ENCODE data around the gene C7orf25. TPM values are rescaled to one million over a fixed set of nuclear protein-coding genes. Genes with fewer than 3 reads are reported as not detected.
"Not testable (repeated sequence)": the region's sequence is repeated elsewhere in the genome, so short reads cannot be mapped to it uniquely, and the experiment has no call there.

The C7orf25 gene
- total RNA-seq, 3 donors from 2014 or later (not counting 1 experiment from before 2014, with no cell fraction given), result 3.9 to 5.2 (median 5.1) TPM

GRCh38 chr7:42893346-42894240 is 18.3 kb downstream of the C7orf25 start:
- Histone ChIP-seq H3K4me1 (ENCODE audit: control insufficient read depth, insufficient read depth, low read length) (peaks cover 6% of the 10 kb centered on the region), H3K27ac (ENCODE audit: low read length) (no peak overlapping the region), H3K36me3 (ENCODE audit: control insufficient read depth, insufficient read depth, low read length) (no peaks in the 10 kb centered on the region), H3K9me3 (ENCODE audit: control insufficient read depth, insufficient read depth, low read length) (no peaks in the 10 kb centered on the region), H3K4me3 (ENCODE audit: low read length) (no peak overlapping the region), H3K27me3 (ENCODE audit: control insufficient read depth, insufficient read depth, low read length) (no peaks in the 10 kb centered on the region)
- peaks cover 6% of the 10 kb centered on the region in 2 donors for H3K9me3 Mint-ChIP-seq
- H3K27ac Mint-ChIP-seq, result no peak overlapping the region
- DNase-seq, result no peak
- WGBS (ENCODE audit: insufficient coverage), result 78% methylated on average over 9 of the region's 9 CpGs
- no peak overlapping the region for H3K4me3 Mint-ChIP-seq
- TF ChIP-seq CTCF (IDR thresholded peaks at IDR 0.05), result no peak
- ATAC-seq, result no peak
- peaks cover 17% of the 10 kb centered on the region for H3K36me3 Mint-ChIP-seq
- intact Hi-C loops (cut with micrococcal nuclease), result no loop called here
- H3K27me3 Mint-ChIP-seq (ENCODE audit: low read depth in 2 of 2), result peaks cover 3 to 6% of the 10 kb centered on the region in 2 donors
- H3K4me1 Mint-ChIP-seq, result peaks cover 8 to 9% of the 10 kb centered on the region in 2 donors

GRCh38 chr7:42886893-42887505 is 24.9 kb downstream of the C7orf25 start:
- H3K4me3 Mint-ChIP-seq, result peak overlapping the region; percentile 91
- H3K27me3 Mint-ChIP-seq (ENCODE audit: low read depth in 2 of 2), result peaks cover 4 to 21% of the 10 kb centered on the region in 2 donors
- H3K27ac ChIP-seq (ENCODE audit: low read length), result no peak overlapping the region
- H3K9me3 Mint-ChIP-seq, result no peaks in the 10 kb centered on the region
- H3K36me3 ChIP-seq (ENCODE audit: control insufficient read depth, insufficient read depth, low read length), result no peaks in the 10 kb centered on the region
- H3K4me3 ChIP-seq (ENCODE audit: low read length), result no peak overlapping the region
- peak overlapping the region; percentile 47 to 92 for H3K27ac Mint-ChIP-seq
- DNase-seq (no peak), ATAC-seq (no peak)
- peaks cover 17% of the 10 kb centered on the region for H3K4me1 ChIP-seq (ENCODE audit: control insufficient read depth, insufficient read depth, low read length)
- no peak for TF ChIP-seq CTCF (IDR thresholded peaks at IDR 0.05)
- no peaks in the 10 kb centered on the region for H3K36me3 Mint-ChIP-seq
- intact Hi-C loops (cut with micrococcal nuclease), result no loop called here
- H3K9me3 ChIP-seq (ENCODE audit: control insufficient read depth, insufficient read depth, low read length), result no peaks in the 10 kb centered on the region
- peaks cover 24 to 27% of the 10 kb centered on the region in 2 donors for H3K4me1 Mint-ChIP-seq
- H3K27me3 ChIP-seq (ENCODE audit: control insufficient read depth, insufficient read depth, low read length), result no peaks in the 10 kb centered on the region

GRCh38 chr7:42886129-42886528 is 25.7 kb downstream of the C7orf25 start:
- DNase-seq (no peak), ATAC-seq (no peak)
- no peaks in the 10 kb centered on the region for H3K36me3 ChIP-seq (ENCODE audit: control insufficient read depth, insufficient read depth, low read length)
- no peaks in the 10 kb centered on the region for H3K9me3 ChIP-seq (ENCODE audit: control insufficient read depth, insufficient read depth, low read length)
- H3K36me3 Mint-ChIP-seq, result no peaks in the 10 kb centered on the region
- H3K4me3 Mint-ChIP-seq, result no peak overlapping the region
- H3K27me3 ChIP-seq (ENCODE audit: control insufficient read depth, insufficient read depth, low read length), result no peaks in the 10 kb centered on the region
- H3K4me1 ChIP-seq (ENCODE audit: control insufficient read depth, insufficient read depth, low read length), result peaks cover 17% of the 10 kb centered on the region
- WGBS (ENCODE audit: insufficient coverage), result 57% methylated on average over 2 of the region's 2 CpGs
- H3K4me1 Mint-ChIP-seq, result peaks cover 24 to 27% of the 10 kb centered on the region in 2 donors
- no peak for TF ChIP-seq CTCF (IDR thresholded peaks at IDR 0.05)
- peaks cover 4 to 21% of the 10 kb centered on the region in 2 donors for H3K27me3 Mint-ChIP-seq (ENCODE audit: low read depth in 2 of 2)
- H3K27ac ChIP-seq (ENCODE audit: low read length), result no peak overlapping the region
- intact Hi-C loops (cut with micrococcal nuclease), result no loop called here
- H3K27ac Mint-ChIP-seq, result no peak overlapping the region
- no peak overlapping the region for H3K4me3 ChIP-seq (ENCODE audit: low read length)
- no peaks in the 10 kb centered on the region for H3K9me3 Mint-ChIP-seq

- H3K4me3 Mint-ChIP-seq; H3K27ac ChIP-seq (ENCODE audit: low read length); DNase-seq; H3K36me3 ChIP-seq (ENCODE audit: control insufficient read depth, insufficient read depth, low read length); H3K27ac Mint-ChIP-seq; H3K4me3 ChIP-seq (ENCODE audit: low read length); intact Hi-C loops (cut with micrococcal nuclease); H3K9me3 Mint-ChIP-seq; H3K27me3 ChIP-seq (ENCODE audit: control insufficient read depth, insufficient read depth, low read length); H3K36me3 Mint-ChIP-seq; H3K9me3 ChIP-seq (ENCODE audit: control insufficient read depth, insufficient read depth, low read length); ATAC-seq: not testable (repeated sequence)
- peaks cover 17% of the 10 kb centered on the region for H3K4me1 ChIP-seq (ENCODE audit: control insufficient read depth, insufficient read depth, low read length)
- Mint-ChIP-seq H3K4me1 (peaks cover 24 to 27% of the 10 kb centered on the region in 2 donors), H3K27me3 (ENCODE audit: low read depth in 2 of 2) (peaks cover 4 to 21% of the 10 kb centered on the region in 2 donors)
- 96% methylated on average over 8 of the region's 8 CpGs for WGBS (ENCODE audit: insufficient coverage)
Observed at GRCh38 chr7:42885183-42885582, 26.7 kb downstream of the C7orf25 start.

Measured in natural killer cell (primary cell).